OCI-LY1 (cell line): Measurements from ENCODE around the gene MAFG.

ENCODE experiments used
- H2AFZ ChIP-seq: fragments of 200-600 bp; sonication (generic), shearing (Covaris generic); 2 replicates; pipeline ENCODE4 v1.6.0; 2014; ENCODE audit warnings: antibody characterized with exemption, mild to moderate bottlenecking, low read length
- H3F3A ChIP-seq: fragments of 200-600 bp; sonication (generic), shearing (Covaris generic); 2 replicates; pipeline ENCODE4 v1.6.0; 2014; ENCODE audit warnings: mild to moderate bottlenecking, antibody characterized with exemption, low read length, moderate library complexity; ENCODE audit not compliant: insufficient read depth
- H3K27ac ChIP-seq: fragments of 200-600 bp; sonication (generic); 2 replicates; pipeline ENCODE4 v1.5.1; 2014; ENCODE audit warnings: low read length, mixed run types, mild to moderate bottlenecking, low read depth; ENCODE audit not compliant: poor library complexity, severe bottlenecking
- H3K27me3 ChIP-seq: fragments of 200-600 bp; sonication (generic); 2 replicates; pipeline ENCODE4 v1.6.0; 2014; ENCODE audit warnings: antibody characterized with exemption, mild to moderate bottlenecking, low read length, moderate library complexity; ENCODE audit not compliant: insufficient read depth
- H3K36me3 ChIP-seq: fragments of 200-600 bp; sonication (generic); 2 replicates; pipeline ENCODE4 v1.6.1; 2014; ENCODE audit warnings: mild to moderate bottlenecking, antibody characterized with exemption, low read length, moderate library complexity, mixed read lengths; ENCODE audit not compliant: insufficient read depth
- H3K4me1 ChIP-seq: fragments of 200-600 bp; sonication (generic); 2 replicates; pipeline ENCODE4 v1.5.1; 2014; ENCODE audit warnings: mild to moderate bottlenecking, low read length, moderate library complexity; ENCODE audit not compliant: insufficient read depth, severe bottlenecking
- H3K4me2 ChIP-seq: fragments of 200-600 bp; sonication (generic), shearing (Covaris generic); 2 replicates; pipeline ENCODE4 v1.6.1; 2014; ENCODE audit warnings: low read length
- H3K4me3 ChIP-seq: fragments of 200-600 bp; sonication (generic); 2 replicates; pipeline ENCODE4 v1.5.1; 2014; ENCODE audit warnings: low read length, low read depth, mild to moderate bottlenecking, mixed read lengths; ENCODE audit not compliant: poor library complexity, severe bottlenecking
- H3K79me2 ChIP-seq: fragments of 200-600 bp; shearing (Covaris generic); 2 replicates; pipeline ENCODE4 v1.6.1; 2016; ENCODE audit warnings: mixed run types, low read length, mixed read lengths; ENCODE audit not compliant: insufficient read depth
- H3K9ac ChIP-seq: fragments of 200-600 bp; sonication (generic), shearing (Covaris generic); 2 replicates; pipeline ENCODE4 v1.6.1; 2014; ENCODE audit warnings: mild to moderate bottlenecking, low read length, mixed read lengths
- H3K9me2 ChIP-seq: fragments of 200-600 bp; sonication (generic), shearing (Covaris generic); 2 replicates; pipeline ENCODE4 v1.6.1; 2014; ENCODE audit warnings: low read depth, mild to moderate bottlenecking, low read length, mixed read lengths
- H3K9me3 ChIP-seq: fragments of 200-600 bp; shearing (Covaris generic); 2 replicates; pipeline ENCODE4 v1.6.1; 2014; ENCODE audit warnings: low read length, mixed read lengths
- H4K20me1 ChIP-seq: fragments of 200-600 bp; sonication (generic), shearing (Covaris generic); 2 replicates; pipeline ENCODE4 v1.6.0; 2016; ENCODE audit warnings: mild to moderate bottlenecking, low read length; ENCODE audit not compliant: insufficient read depth
- CTCF ChIP-seq: fragments of 200-600 bp; sonication (generic), shearing (Covaris generic); IDR thresholded peaks from 2 replicates; pipeline ENCODE4 v1.5.1; 2017; ENCODE audit warnings: mild to moderate bottlenecking, antibody characterized with exemption, low read length, moderate library complexity, mixed read lengths
- EZH2 ChIP-seq: fragments of 200-600 bp; sonication (generic), shearing (Covaris generic); IDR thresholded peaks from 2 replicates; pipeline ENCODE4 v1.8.0; 2017; ENCODE audit warnings: borderline replicate concordance, mixed run types, mild to moderate bottlenecking, antibody characterized with exemption, low read length, moderate library complexity, mixed read lengths

The MAFG gene

DNA sequence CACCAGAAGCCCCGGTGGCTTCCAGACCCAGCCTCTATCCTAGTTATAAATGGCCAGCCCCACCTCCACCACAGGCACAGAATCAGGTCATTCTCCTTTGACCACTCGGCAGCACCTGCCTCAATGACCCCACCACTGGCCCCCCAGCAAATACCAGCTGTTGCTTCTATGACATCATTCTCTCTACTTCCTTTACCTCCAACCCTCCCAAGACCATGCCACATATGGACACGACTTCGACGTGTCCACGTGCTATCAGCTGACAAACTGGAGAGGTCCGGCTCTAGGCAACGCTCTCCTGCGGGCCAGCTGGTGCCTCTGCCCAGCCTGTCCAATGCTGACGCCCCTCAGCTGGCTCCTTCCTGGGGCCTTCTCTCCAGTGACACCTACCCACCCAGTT, 42.1 kb downstream of the MAFG start:
- no peak for TF ChIP-seq EZH2
- H3K36me3 ChIP-seq = peaks cover 96% of the 10 kb centered on the region
- no peak overlapping the region for H2AFZ ChIP-seq
- peaks cover 9% of the 10 kb centered on the region for H3K4me1 ChIP-seq
- no peaks in the 10 kb centered on the region for H3F3A ChIP-seq
- no peak overlapping the region for H3K27ac ChIP-seq
- H3K4me3 ChIP-seq = no peak overlapping the region
- H4K20me1 ChIP-seq = no peaks in the 10 kb centered on the region
- H3K4me2 ChIP-seq = no peak overlapping the region
- H3K9me3 ChIP-seq = no peaks in the 10 kb centered on the region
- no peaks in the 10 kb centered on the region for H3K27me3 ChIP-seq
- no peaks in the 10 kb centered on the region for H3K9me2 ChIP-seq
- H3K9ac ChIP-seq = no peak overlapping the region
- peaks cover 10% of the 10 kb centered on the region for H3K79me2 ChIP-seq

- Histone ChIP-seq H3K27me3 (no peaks in the 10 kb centered on the region), H3K79me2 (peaks cover 5% of the 10 kb centered on the region), H3K9me3 (no peaks in the 10 kb centered on the region), H3F3A (no peaks in the 10 kb centered on the region), H3K27ac (no peak overlapping the region), H3K9me2 (no peaks in the 10 kb centered on the region), H2AFZ (no peak overlapping the region), H3K4me2 (no peak overlapping the region), H3K4me3 (no peak overlapping the region), H4K20me1 (no peaks in the 10 kb centered on the region), H3K9ac (no peak overlapping the region), H3K4me1 (peaks cover 4% of the 10 kb centered on the region), H3K36me3 (peaks cover 96% of the 10 kb centered on the region)
- TF ChIP-seq CTCF (no peak), EZH2 (no peak)
These were observed 42.6 kb downstream of the MAFG start for GRCh38 chr17:81884968-81885367.

DNA sequence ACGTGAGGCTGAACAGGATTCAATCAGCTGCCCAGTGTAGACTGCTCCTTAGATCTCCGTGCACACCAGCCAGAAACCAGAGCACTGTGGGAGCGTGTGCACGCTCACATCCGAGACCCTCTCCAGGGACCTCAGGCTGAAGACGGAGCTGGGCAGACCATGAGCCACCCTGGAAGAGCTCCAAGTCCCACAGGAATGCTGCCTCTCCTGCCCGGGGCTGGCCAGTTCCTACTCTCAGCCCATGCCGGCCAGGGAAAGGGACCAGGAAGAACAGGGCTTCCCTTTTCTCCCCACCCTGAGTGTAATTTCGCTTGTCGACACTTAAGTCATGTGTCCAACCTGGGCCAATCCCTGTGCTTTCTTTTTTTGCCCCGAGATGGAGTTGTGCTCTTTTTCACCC, 43.0 kb downstream of the MAFG start:
- H2AFZ ChIP-seq = no peak overlapping the region
- peaks cover under 1% of the 10 kb centered on the region for H3K79me2 ChIP-seq
- no peaks in the 10 kb centered on the region for H3K9me2 ChIP-seq
- no peaks in the 10 kb centered on the region for H3K9me3 ChIP-seq
- peaks cover 96% of the 10 kb centered on the region for H3K36me3 ChIP-seq
- no peaks in the 10 kb centered on the region for H4K20me1 ChIP-seq
- H3K4me1 ChIP-seq = no peaks in the 10 kb centered on the region
- H3K27me3 ChIP-seq = no peaks in the 10 kb centered on the region
- no peak overlapping the region for H3K27ac ChIP-seq
- no peak overlapping the region for H3K9ac ChIP-seq
- H3K4me3 ChIP-seq = no peak overlapping the region
- no peak overlapping the region for H3K4me2 ChIP-seq
- TF ChIP-seq CTCF (no peak), EZH2 (no peak)
- no peaks in the 10 kb centered on the region for H3F3A ChIP-seq

- no peak for TF ChIP-seq CTCF
- no peaks in the 10 kb centered on the region for H3K9me2 ChIP-seq
These were observed 48.4 kb downstream of the MAFG start for GRCh38 chr17:81879121-81879520.

More at GRCh38 chr17:81879121-81879520, 48.4 kb downstream of the MAFG start:
- Histone ChIP-seq H3K79me2 (no peaks in the 10 kb centered on the region), H3K9ac (no peak overlapping the region), H3K27me3 (no peaks in the 10 kb centered on the region), H2AFZ (no peak overlapping the region), H3K36me3 (peaks cover 63% of the 10 kb centered on the region), H3K9me3 (no peaks in the 10 kb centered on the region), H3K4me1 (no peaks in the 10 kb centered on the region), H3K4me3 (no peak overlapping the region), H3K4me2 (no peak overlapping the region), H3K27ac (no peak overlapping the region), H4K20me1 (no peaks in the 10 kb centered on the region), H3F3A (no peaks in the 10 kb centered on the region)
